ENCODE measurements around the gene R3HDM4.

DNA sequence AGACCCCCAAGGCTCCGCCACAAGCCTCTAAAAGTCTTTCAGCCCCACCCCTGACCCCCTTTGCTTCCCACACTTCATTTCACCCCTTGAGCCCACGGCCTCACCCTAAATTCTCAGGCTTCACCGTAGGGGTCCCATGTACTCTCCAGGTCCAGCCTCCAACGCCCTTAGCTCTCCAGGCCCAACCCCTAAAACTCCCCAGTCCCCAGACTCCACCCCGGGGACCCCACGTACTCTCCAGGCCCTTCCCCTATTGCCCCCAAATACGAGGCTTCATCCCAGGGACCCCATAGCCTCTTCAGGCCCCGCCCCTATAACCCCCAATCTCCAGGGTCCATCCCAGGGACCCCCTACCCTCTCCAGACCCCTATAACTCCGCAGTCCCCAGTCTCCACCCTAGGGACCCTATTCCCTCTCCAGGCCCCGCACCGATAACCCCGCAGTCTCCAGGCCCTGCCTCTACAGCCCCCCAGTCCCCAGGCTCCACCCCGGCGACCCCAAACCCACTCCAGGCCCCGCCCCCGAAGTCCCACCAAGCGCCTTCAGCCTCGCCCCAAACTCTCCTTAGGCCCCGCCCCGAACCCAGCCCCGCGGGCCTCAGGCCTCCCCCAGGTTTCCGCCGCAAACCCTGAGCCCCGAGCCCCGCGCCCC lies 20.7 kb downstream of the R3HDM4 start:
- no peak for TF ChIP-seq POLR2A (IDR thresholded peaks at IDR 0.05)
- TF ChIP-seq, protein P1, sequence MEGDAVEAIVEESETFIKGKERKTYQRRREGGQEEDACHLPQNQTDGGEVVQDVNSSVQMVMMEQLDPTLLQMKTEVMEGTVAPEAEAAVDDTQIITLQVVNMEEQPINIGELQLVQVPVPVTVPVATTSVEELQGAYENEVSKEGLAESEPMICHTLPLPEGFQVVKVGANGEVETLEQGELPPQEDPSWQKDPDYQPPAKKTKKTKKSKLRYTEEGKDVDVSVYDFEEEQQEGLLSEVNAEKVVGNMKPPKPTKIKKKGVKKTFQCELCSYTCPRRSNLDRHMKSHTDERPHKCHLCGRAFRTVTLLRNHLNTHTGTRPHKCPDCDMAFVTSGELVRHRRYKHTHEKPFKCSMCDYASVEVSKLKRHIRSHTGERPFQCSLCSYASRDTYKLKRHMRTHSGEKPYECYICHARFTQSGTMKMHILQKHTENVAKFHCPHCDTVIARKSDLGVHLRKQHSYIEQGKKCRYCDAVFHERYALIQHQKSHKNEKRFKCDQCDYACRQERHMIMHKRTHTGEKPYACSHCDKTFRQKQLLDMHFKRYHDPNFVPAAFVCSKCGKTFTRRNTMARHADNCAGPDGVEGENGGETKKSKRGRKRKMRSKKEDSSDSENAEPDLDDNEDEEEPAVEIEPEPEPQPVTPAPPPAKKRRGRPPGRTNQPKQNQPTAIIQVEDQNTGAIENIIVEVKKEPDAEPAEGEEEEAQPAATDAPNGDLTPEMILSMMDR (IDR thresholded peaks at IDR 0.05 in 8 of 11, conservative IDR thresholded peaks at IDR 0.05 in 3 of 11) = no peak
- TF ChIP-seq POLR2AphosphoS5 (IDR thresholded peaks at IDR 0.05) = no peak
